Neural progenitor cell (in vitro differentiated cells): Measurements from ENCODE around the gene TENM3. TPM values are rescaled to one million over a fixed set of nuclear protein-coding genes. Genes with fewer than 3 reads are reported as not detected.

Source experiments
- DNase-seq: peaks from one replicate; pipeline ENCODE4 v3.0.0-alpha.2; 2016; ENCODE audit warnings: low spot score
- H2AFZ ChIP-seq: fragments of 200-600 bp; sonication (generic); replicated peaks from 2 replicates; pipeline ENCODE4 v1.6.1; 2016; ENCODE audit warnings: antibody characterized with exemption
- H3F3A ChIP-seq: fragments of 200-600 bp; sonication (generic); 2 replicates; pipeline ENCODE4 v1.6.1; 2016; ENCODE audit warnings: antibody characterized with exemption, low read depth
- H3K27ac ChIP-seq: fragments of 200-600 bp; sonication (generic); 2 replicates; pipeline ENCODE4 v1.5.1; 2016; ENCODE audit warnings: mild to moderate bottlenecking
- H3K27me3 ChIP-seq: fragments of 200-600 bp; sonication (generic); 2 replicates; pipeline ENCODE4 v1.6.1; 2016; ENCODE audit warnings: mild to moderate bottlenecking, moderate library complexity
- H3K36me3 ChIP-seq: fragments of 200-600 bp; sonication (generic); 2 replicates; pipeline ENCODE4 v1.5.1; 2016
- H3K4me1 ChIP-seq: fragments of 200-600 bp; sonication (generic); 2 replicates; pipeline ENCODE4 v1.6.1; 2016; ENCODE audit warnings: mixed run types
- H3K4me2 ChIP-seq: fragments of 200-600 bp; sonication (generic); 2 replicates; pipeline ENCODE4 v1.6.1; 2016
- H3K4me3 ChIP-seq: fragments of 200-600 bp; sonication (generic); 2 replicates; pipeline ENCODE4 v1.5.1; 2016
- H3K79me2 ChIP-seq: fragments of 200-600 bp; sonication (generic); 2 replicates; pipeline ENCODE4 v1.6.1; 2016; ENCODE audit warnings: low read depth
- H3K9ac ChIP-seq: fragments of 200-600 bp; sonication (generic); 2 replicates; pipeline ENCODE4 v1.6.1; 2016
- H3K9me3 ChIP-seq: fragments of 200-600 bp; sonication (generic); 2 replicates; pipeline ENCODE4 v1.5.1; 2016; ENCODE audit warnings: low read depth
- H4K20me1 ChIP-seq: fragments of 200-600 bp; sonication (generic); 2 replicates; pipeline ENCODE4 v1.6.1; 2016; ENCODE audit warnings: low read depth
- H3K27ac Mint-ChIP-seq: 3 replicates; pipeline ENCODE4 v1.8.0; 2021; ENCODE audit warnings: mixed read lengths
- H3K27me3 Mint-ChIP-seq: 2 replicates; pipeline ENCODE4 v1.8.0; 2022; ENCODE audit warnings: low read depth, mild to moderate bottlenecking, inconsistent platforms, moderate library complexity, mixed read lengths; ENCODE audit not compliant: insufficient read depth
- H3K36me3 Mint-ChIP-seq: 3 replicates; pipeline ENCODE4 v1.8.0; 2021; ENCODE audit warnings: mixed read lengths
- H3K4me1 Mint-ChIP-seq: 3 replicates; pipeline ENCODE4 v1.8.0; 2021; ENCODE audit warnings: mixed read lengths
- H3K4me3 Mint-ChIP-seq: 3 replicates; pipeline ENCODE4 v1.8.0; 2021; ENCODE audit warnings: mild to moderate bottlenecking, moderate library complexity, mixed read lengths
- H3K9me3 Mint-ChIP-seq: 3 replicates; pipeline ENCODE4 v1.8.0; 2020; ENCODE audit warnings: mixed read lengths
- EZH2 ChIP-seq: fragments of 200-600 bp; sonication (generic); IDR thresholded peaks from 2 replicates; pipeline ENCODE4 v1.6.1; 2017; ENCODE audit warnings: antibody characterized with exemption, mild to moderate bottlenecking, moderate library complexity
- EZH2phosphoT487 ChIP-seq: fragments of 200-600 bp; sonication (generic); IDR thresholded peaks from 2 replicates; pipeline ENCODE4 v1.6.1; 2017; ENCODE audit warnings: antibody characterized with exemption
- total RNA-seq: library from RNA; depleted of rRNA; stranded (reverse); fragments of >200 nt; gene quantifications from 2 replicates; pipeline ENCODE4 v1.2.3, GENCODE V29; 2015; ENCODE audit warnings: low replicate concordance
- TF ChIP-seq, protein P1 (sequence below): fragments of 200-600 bp; sonication (generic); IDR thresholded peaks from 2 replicates; pipeline ENCODE4 v1.5.1; 2017; ENCODE audit warnings: antibody characterized with exemption, mild to moderate bottlenecking

The TENM3 gene
- total RNA-seq, 1 donor from 2014 or later: 78.7 TPM

DNA sequence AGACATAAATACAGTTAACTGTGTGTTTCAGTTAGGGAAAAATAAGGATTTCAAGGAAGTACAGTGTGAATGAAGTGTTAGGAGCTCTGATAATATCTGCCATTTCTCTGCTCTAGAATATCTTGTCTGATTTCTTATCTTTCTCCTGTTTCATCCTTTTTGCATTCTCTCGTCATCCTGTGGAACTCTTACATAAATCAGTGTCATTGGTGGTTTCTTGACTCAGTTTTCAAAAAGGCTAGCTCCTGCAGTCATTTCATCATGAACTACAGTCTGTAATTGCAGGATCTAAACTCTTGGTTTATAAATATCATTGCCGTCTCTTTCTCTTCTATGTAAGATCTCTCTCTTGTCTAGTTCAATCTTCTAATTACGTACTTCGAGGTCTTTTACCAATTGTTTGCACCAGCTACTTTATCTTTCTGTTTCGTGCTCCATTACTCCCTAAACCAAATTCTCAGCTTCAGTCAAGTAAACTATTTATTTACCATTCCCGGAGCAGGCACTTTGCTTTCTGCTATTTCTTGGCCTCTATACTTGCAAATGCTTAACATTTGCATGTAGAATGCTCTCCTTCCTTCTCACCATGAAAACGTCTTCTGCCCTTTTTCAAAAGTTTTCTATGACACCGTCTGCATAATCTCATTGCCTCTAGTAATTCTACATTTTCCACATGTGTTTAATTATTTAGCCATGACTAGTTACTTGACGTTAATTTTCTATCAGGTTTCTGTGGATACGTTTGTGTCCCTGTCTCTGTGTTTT, 294.0 kb downstream of the TENM3 start:
- TF ChIP-seq, protein P1, sequence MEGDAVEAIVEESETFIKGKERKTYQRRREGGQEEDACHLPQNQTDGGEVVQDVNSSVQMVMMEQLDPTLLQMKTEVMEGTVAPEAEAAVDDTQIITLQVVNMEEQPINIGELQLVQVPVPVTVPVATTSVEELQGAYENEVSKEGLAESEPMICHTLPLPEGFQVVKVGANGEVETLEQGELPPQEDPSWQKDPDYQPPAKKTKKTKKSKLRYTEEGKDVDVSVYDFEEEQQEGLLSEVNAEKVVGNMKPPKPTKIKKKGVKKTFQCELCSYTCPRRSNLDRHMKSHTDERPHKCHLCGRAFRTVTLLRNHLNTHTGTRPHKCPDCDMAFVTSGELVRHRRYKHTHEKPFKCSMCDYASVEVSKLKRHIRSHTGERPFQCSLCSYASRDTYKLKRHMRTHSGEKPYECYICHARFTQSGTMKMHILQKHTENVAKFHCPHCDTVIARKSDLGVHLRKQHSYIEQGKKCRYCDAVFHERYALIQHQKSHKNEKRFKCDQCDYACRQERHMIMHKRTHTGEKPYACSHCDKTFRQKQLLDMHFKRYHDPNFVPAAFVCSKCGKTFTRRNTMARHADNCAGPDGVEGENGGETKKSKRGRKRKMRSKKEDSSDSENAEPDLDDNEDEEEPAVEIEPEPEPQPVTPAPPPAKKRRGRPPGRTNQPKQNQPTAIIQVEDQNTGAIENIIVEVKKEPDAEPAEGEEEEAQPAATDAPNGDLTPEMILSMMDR: no peak
- TF ChIP-seq EZH2 (no peak), EZH2phosphoT487 (no peak)
- Histone ChIP-seq H3K27ac (no peak overlapping the region), H3K9me3 (no peaks in the 10 kb centered on the region), H3K36me3 (no peaks in the 10 kb centered on the region), H3F3A (peaks cover 27% of the 10 kb centered on the region), H3K4me3 (no peak overlapping the region), H4K20me1 (peaks cover 44% of the 10 kb centered on the region), H3K4me1 (peaks cover 35% of the 10 kb centered on the region), H3K4me2 (peak overlapping the region; percentile 64), H3K9ac (no peak overlapping the region), H2AFZ (no peak overlapping the region), H3K27me3 (no peaks in the 10 kb centered on the region), H3K79me2 (peaks cover 87% of the 10 kb centered on the region)
- DNase-seq: no peak
- no peak overlapping the region for H3K4me3 Mint-ChIP-seq
- no peaks in the 10 kb centered on the region for H3K9me3 Mint-ChIP-seq
- peaks cover 9% of the 10 kb centered on the region for H3K4me1 Mint-ChIP-seq
- H3K36me3 Mint-ChIP-seq: no peaks in the 10 kb centered on the region
- H3K27me3 Mint-ChIP-seq: peaks cover 3% of the 10 kb centered on the region
- H3K27ac Mint-ChIP-seq: no peak overlapping the region

DNA sequence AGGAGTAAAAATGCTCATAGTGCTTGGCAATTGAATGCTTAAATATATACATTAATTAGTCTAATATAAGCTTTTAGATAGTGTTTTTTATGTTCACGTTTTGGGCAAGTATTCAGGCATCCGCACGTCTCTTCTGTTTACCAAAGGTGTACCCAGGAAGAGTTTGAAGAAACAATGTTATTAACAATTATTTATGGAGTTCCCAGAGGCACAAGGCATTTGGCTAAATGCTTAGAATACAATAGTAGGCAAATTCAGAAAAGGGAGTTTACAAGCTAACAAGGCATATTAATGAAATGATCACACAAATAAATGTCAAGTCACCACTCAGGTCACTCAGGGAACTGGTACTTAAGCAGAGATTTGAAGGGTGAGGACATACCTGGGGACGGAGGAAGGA, 294.8 kb downstream of the TENM3 start:
- no peak overlapping the region for H3K4me3 ChIP-seq
- H3K79me2 ChIP-seq: peaks cover 91% of the 10 kb centered on the region
- peaks cover 27% of the 10 kb centered on the region for H3F3A ChIP-seq
- H3K4me2 ChIP-seq: no peak overlapping the region
- DNase-seq: no peak
- Mint-ChIP-seq H3K4me3 (no peak overlapping the region), H3K27me3 (peaks cover 3% of the 10 kb centered on the region), H3K4me1 (peaks cover 9% of the 10 kb centered on the region), H3K9me3 (no peaks in the 10 kb centered on the region), H3K36me3 (peaks cover 2% of the 10 kb centered on the region), H3K27ac (no peak overlapping the region)
- H3K9me3 ChIP-seq: no peaks in the 10 kb centered on the region
- H3K4me1 ChIP-seq: peaks cover 35% of the 10 kb centered on the region
- no peak overlapping the region for H2AFZ ChIP-seq
- no peak for TF ChIP-seq EZH2phosphoT487
- no peak for TF ChIP-seq EZH2
- TF ChIP-seq, protein P1: no peak
- H3K36me3 ChIP-seq: no peaks in the 10 kb centered on the region
- H4K20me1 ChIP-seq: peaks cover 42% of the 10 kb centered on the region
- no peak overlapping the region for H3K27ac ChIP-seq
- H3K27me3 ChIP-seq: no peaks in the 10 kb centered on the region
- no peak overlapping the region for H3K9ac ChIP-seq

DNA sequence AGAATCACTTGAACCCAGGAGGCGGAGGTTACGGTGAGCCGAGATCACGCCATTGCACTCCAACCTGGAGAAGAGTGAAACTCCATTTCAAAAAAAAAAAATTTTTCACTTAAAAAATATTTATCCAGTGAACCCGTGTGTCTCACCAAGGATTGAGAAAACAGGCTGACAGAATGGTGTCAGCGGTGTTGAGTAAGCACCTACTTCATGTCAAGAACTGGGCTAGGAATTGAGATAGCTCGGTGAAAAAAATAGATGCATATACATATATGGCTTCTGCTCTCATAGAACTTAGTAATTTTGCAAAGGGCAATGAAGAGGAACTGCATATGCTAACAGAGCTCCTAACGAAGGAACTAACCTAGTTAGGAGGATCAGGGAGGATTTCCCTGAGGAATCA, 297.3 kb downstream of the TENM3 start:
- Histone ChIP-seq H3K27me3 (no peaks in the 10 kb centered on the region), H3K4me3 (no peak overlapping the region), H2AFZ (no peak overlapping the region), H3K36me3 (no peaks in the 10 kb centered on the region), H3K9ac (no peak overlapping the region), H4K20me1 (peaks cover 25% of the 10 kb centered on the region), H3K27ac (no peak overlapping the region), H3K9me3 (no peaks in the 10 kb centered on the region), H3F3A (peaks cover 11% of the 10 kb centered on the region), H3K4me1 (peaks cover 31% of the 10 kb centered on the region), H3K4me2 (no peak overlapping the region), H3K79me2 (peaks cover 96% of the 10 kb centered on the region)
- DNase-seq: no peak
- Mint-ChIP-seq H3K4me1 (no peaks in the 10 kb centered on the region), H3K27ac (no peak overlapping the region), H3K4me3 (no peak overlapping the region), H3K36me3 (peaks cover 3% of the 10 kb centered on the region), H3K9me3 (no peaks in the 10 kb centered on the region), H3K27me3 (peaks cover 3% of the 10 kb centered on the region)
- TF ChIP-seq EZH2 (no peak), EZH2phosphoT487 (no peak)
- TF ChIP-seq, protein P1: no peak
